Activated CD8-positive, alpha-beta T cell treated with anti-CD3 and anti-CD28 coated beads, Interleukin-2, amount 10 ng/mL, durations not matched to agents 7 days and 5 days (primary cell): Measurements from ENCODE around the gene LACTB. TPM values are rescaled to one million over a fixed set of nuclear protein-coding genes. Genes with fewer than 3 reads are reported as not detected.

ENCODE experiments used
- ATAC-seq: fragments of 150-1000 bp; cut with Tn5 transposase; one replicate; pipeline ENCODE4 v1.10.0; 2021; ENCODE audit warnings: moderate library complexity
- CTCF ChIA-PET: fragments of 350-600 bp; sonication (Branson Sonifier 250); formaldehyde crosslinking; loops from one replicate; lab custom pipeline; 2021; ENCODE audit warnings: antibody characterized with exemption; lab: Charles Lee
- POLR2A ChIA-PET: fragments of 350-600 bp; sonication (Branson Sonifier 250); formaldehyde crosslinking; loops from one replicate; lab custom pipeline; 2021; ENCODE audit warnings: antibody characterized with exemption; lab: Charles Lee
- DNase-seq: peaks from one replicate; pipeline ENCODE4 v3.0.0-alpha.2; 2020
- H3K27ac Mint-ChIP-seq: one replicate; pipeline ENCODE4 v1.8.0; 2021; ENCODE audit warnings: mild to moderate bottlenecking, mixed read lengths
- H3K27me3 Mint-ChIP-seq: one replicate; pipeline ENCODE4 v1.8.0; 2021; ENCODE audit warnings: low read depth, mixed read lengths
- H3K36me3 Mint-ChIP-seq: one replicate; pipeline ENCODE4 v1.8.0; 2021; ENCODE audit warnings: low read depth, mixed read lengths
- H3K4me1 Mint-ChIP-seq: one replicate; pipeline ENCODE4 v1.8.0; 2021; ENCODE audit warnings: low read depth, mixed read lengths
- H3K4me3 Mint-ChIP-seq: one replicate; pipeline ENCODE4 v1.8.0; 2021; ENCODE audit warnings: mild to moderate bottlenecking, mixed read lengths
- H3K9me3 Mint-ChIP-seq: one replicate; pipeline ENCODE4 v1.8.0; 2022; ENCODE audit warnings: mixed read lengths; ENCODE audit not compliant: insufficient read depth
- total RNA-seq, 2 experiments: library from RNA; stranded (reverse); gene quantifications; one replicate each; pipeline ENCODE4 v1.2.3, GENCODE V29; 2021

LACTB gene
- total RNA-seq, 2 experiments from 2014 or later, result 9.7 to 11.1 TPM

- H3K27ac Mint-ChIP-seq, result peak overlapping the region; percentile 91
- no peaks in the 10 kb centered on the region for H3K9me3 Mint-ChIP-seq
- DNase-seq (peak; percentile 55), ATAC-seq (peak; percentile 29)
- H3K36me3 Mint-ChIP-seq, result peaks cover 29% of the 10 kb centered on the region
- ChIA-PET POLR2A (interaction anchor here (0.6 to 2.7 kb wide), 22 partner anchors 8 to 936 kb away, joined by 3 to 45 read pairs (median 4); partner anchors contain the start of genes APH1B, CIAO2A and RAB8B), CTCF (interaction anchor here (1.0 to 2.7 kb wide), 2 partner anchors 8 to 33 kb away, joined by 4 to 11 read pairs; no protein-coding TSS in a partner anchor)
- peak overlapping the region; percentile 97 for H3K4me3 Mint-ChIP-seq
- no peaks in the 10 kb centered on the region for H3K27me3 Mint-ChIP-seq
- peaks cover 23% of the 10 kb centered on the region for H3K4me1 Mint-ChIP-seq
These were observed 36.3 kb downstream of the LACTB start for GRCh38 chr15:63157891-63158431.

- H3K9me3 Mint-ChIP-seq, result no peaks in the 10 kb centered on the region
- H3K4me1 Mint-ChIP-seq, result peaks cover 10% of the 10 kb centered on the region
- ATAC-seq, result no peak
- ChIA-PET CTCF (interaction anchor here (0.5 to 1.2 kb wide), 2 partner anchors 14 to 37 kb away, joined by 3 read pairs; no protein-coding TSS in a partner anchor), POLR2A (no interaction called here)
- no peak overlapping the region for H3K4me3 Mint-ChIP-seq
- peaks cover 14% of the 10 kb centered on the region for H3K36me3 Mint-ChIP-seq
- no peak overlapping the region for H3K27ac Mint-ChIP-seq
- H3K27me3 Mint-ChIP-seq, result no peaks in the 10 kb centered on the region
- DNase-seq, result no peak
These were observed 39.0 kb downstream of the LACTB start for GRCh38 chr15:63160638-63161037.

- DNase-seq, result no peak
- ATAC-seq, result no peak
- H3K4me3 Mint-ChIP-seq, result no peak overlapping the region
- H3K4me1 Mint-ChIP-seq, result peaks cover 6% of the 10 kb centered on the region
- H3K9me3 Mint-ChIP-seq, result no peaks in the 10 kb centered on the region
- POLR2A ChIA-PET, result no interaction called here
- H3K27ac Mint-ChIP-seq, result no peak overlapping the region
- peaks cover 2% of the 10 kb centered on the region for H3K36me3 Mint-ChIP-seq
- H3K27me3 Mint-ChIP-seq, result no peaks in the 10 kb centered on the region
- CTCF ChIA-PET, result no interaction called here
These were observed 41.6 kb downstream of the LACTB start for GRCh38 chr15:63163217-63163616.

DNA sequence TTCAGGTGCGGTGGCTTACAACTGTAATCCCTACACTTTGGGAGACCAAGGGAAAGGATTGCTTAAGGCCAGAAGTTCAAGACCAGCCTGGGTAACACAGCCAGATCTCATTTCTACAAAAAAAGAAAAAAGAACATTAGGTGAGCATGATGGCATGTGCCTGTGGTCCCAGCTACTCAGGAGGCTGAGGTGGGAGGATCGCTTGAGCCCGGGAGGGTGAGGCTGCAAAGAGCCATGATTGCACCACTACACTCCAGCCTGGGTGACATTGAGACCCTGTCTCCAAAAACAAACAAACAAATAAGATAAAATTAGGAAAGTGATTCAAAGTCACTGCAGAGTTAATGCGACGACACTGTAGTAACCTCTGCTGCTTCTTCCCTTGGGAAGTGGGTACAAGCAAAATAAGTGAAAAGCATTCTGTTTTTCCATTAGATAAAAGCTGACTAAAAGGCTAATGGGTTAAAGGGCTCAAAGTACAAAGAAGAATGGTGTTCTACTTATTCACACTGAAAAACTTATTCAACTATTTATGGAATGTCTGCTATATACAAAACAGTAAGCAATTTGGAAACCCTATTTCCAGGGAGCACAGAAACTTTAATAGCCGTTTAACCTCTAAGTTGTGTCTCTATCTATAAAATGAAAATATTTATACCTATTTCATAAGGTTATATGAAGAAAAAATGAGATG is 43.7 kb downstream of the LACTB start:
- H3K4me1 Mint-ChIP-seq, result peaks cover 6% of the 10 kb centered on the region
- no peak overlapping the region for H3K27ac Mint-ChIP-seq
- no peaks in the 10 kb centered on the region for H3K36me3 Mint-ChIP-seq
- H3K4me3 Mint-ChIP-seq, result no peak overlapping the region
- ChIA-PET POLR2A (interaction anchor here (2.2 kb wide), 1 partner anchor 8 kb away, joined by 9 read pairs; the partner anchor contains the start of gene RPS27L), CTCF (interaction anchor here (1.3 to 3.4 kb wide), 14 partner anchors 8 to 237 kb away, joined by 3 to 25 read pairs (median 7); partner anchors contain the start of gene RPS27L)
- ATAC-seq (no peak), DNase-seq (no peak)
- no peaks in the 10 kb centered on the region for H3K9me3 Mint-ChIP-seq
- no peaks in the 10 kb centered on the region for H3K27me3 Mint-ChIP-seq

- ChIA-PET POLR2A (interaction anchor here (2.2 kb wide), 1 partner anchor 9 kb away, joined by 9 read pairs; the partner anchor contains the start of gene RPS27L), CTCF (interaction anchor here (0.7 to 3.4 kb wide), 28 partner anchors 9 to 805 kb away, joined by 3 to 25 read pairs (median 4); partner anchors contain the start of genes APH1B and RPS27L)
- ATAC-seq, result no peak
- Mint-ChIP-seq H3K9me3 (no peaks in the 10 kb centered on the region), H3K4me1 (peaks cover 4% of the 10 kb centered on the region), H3K27ac (no peak overlapping the region), H3K4me3 (no peak overlapping the region), H3K27me3 (no peaks in the 10 kb centered on the region), H3K36me3 (no peaks in the 10 kb centered on the region)
- DNase-seq, result no peak
These were observed 44.6 kb downstream of the LACTB start for GRCh38 chr15:63166219-63166618.

- Mint-ChIP-seq H3K4me3 (no peak overlapping the region), H3K27ac (no peak overlapping the region), H3K4me1 (peaks cover 4% of the 10 kb centered on the region), H3K27me3 (no peaks in the 10 kb centered on the region), H3K9me3 (no peaks in the 10 kb centered on the region), H3K36me3 (no peaks in the 10 kb centered on the region)
- no peak for DNase-seq
- no peak for ATAC-seq
- ChIA-PET CTCF (no interaction called here), POLR2A (no interaction called here)
These were observed 48.1 kb downstream of the LACTB start for GRCh38 chr15:63169788-63170187.

DNA sequence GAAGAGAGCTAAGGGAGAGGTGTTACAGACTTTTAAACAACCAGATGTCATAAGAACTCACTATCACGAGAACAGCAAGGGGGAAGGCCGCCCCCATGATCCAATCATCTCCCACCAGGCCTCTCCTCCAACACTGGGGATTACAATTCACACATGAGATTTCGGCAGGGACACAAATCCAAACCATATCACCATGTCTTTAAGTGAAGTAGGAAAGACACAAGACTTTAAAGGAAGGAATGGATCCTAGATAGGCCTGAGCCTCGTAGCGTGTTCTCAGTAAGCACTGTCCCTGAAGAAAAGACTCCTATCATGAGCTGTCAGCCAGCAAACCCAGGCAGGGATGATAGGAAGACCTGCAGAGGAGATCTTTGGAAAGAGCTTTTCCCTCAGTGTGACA is 50.7 kb downstream of the LACTB start:
- H3K4me1 Mint-ChIP-seq, result no peaks in the 10 kb centered on the region
- ChIA-PET POLR2A (interaction anchor here (0.6 kb wide), 1 partner anchor 107 kb away, joined by 3 read pairs; no protein-coding TSS in a partner anchor), CTCF (interaction anchor here (1.0 to 1.1 kb wide), 3 partner anchors 9 to 13 kb away, joined by 3 to 4 read pairs (median 3); no protein-coding TSS in a partner anchor)
- H3K4me3 Mint-ChIP-seq, result no peak overlapping the region
- no peaks in the 10 kb centered on the region for H3K36me3 Mint-ChIP-seq
- no peaks in the 10 kb centered on the region for H3K27me3 Mint-ChIP-seq
- ATAC-seq (no peak), DNase-seq (no peak)
- no peak overlapping the region for H3K27ac Mint-ChIP-seq
- no peaks in the 10 kb centered on the region for H3K9me3 Mint-ChIP-seq

GRCh38 chr15:63172851-63173451 is 51.3 kb downstream of the LACTB start:
- POLR2A ChIA-PET, result interaction anchor here (0.6 kb wide), 1 partner anchor 107 kb away, joined by 3 read pairs; no protein-coding TSS in a partner anchor
- no peaks in the 10 kb centered on the region for H3K9me3 Mint-ChIP-seq
- H3K36me3 Mint-ChIP-seq, result no peaks in the 10 kb centered on the region
- no peak overlapping the region for H3K4me3 Mint-ChIP-seq
- CTCF ChIA-PET, result interaction anchor here (1.0 to 1.4 kb wide), 3 partner anchors 9 to 13 kb away, joined by 3 to 4 read pairs (median 3); no protein-coding TSS in a partner anchor
- no peaks in the 10 kb centered on the region for H3K27me3 Mint-ChIP-seq
- no peak for DNase-seq
- no peaks in the 10 kb centered on the region for H3K4me1 Mint-ChIP-seq
- no peak overlapping the region for H3K27ac Mint-ChIP-seq
- ATAC-seq, result no peak

DNA sequence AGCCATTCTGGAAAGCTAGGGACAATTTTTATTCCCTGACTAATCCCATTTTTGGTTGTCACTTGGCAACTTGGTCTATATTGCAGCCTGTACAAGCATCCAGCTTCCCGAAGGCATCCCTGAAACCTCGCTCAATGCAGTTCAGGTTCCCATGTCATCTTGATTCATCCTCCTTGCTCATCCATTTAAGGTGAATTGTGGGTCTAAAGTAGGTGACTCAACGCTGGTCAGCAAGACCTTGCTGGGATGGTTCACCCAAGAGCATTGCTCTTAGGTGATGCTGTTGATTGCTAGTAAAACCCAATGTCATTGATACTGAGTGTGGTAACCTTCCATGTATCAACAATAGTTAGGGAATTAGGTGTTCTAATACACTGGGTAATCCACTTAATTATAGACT is 54.6 kb downstream of the LACTB start:
- H3K9me3 Mint-ChIP-seq, result no peaks in the 10 kb centered on the region
- ChIA-PET POLR2A (no interaction called here), CTCF (interaction anchor here (5.7 kb wide), 1 partner anchor 10 kb away, joined by 25 read pairs; no protein-coding TSS in a partner anchor)
- H3K27ac Mint-ChIP-seq, result no peak overlapping the region
- ATAC-seq (no peak), DNase-seq (no peak)
- no peaks in the 10 kb centered on the region for H3K4me1 Mint-ChIP-seq
- no peaks in the 10 kb centered on the region for H3K27me3 Mint-ChIP-seq
- H3K36me3 Mint-ChIP-seq, result no peaks in the 10 kb centered on the region
- H3K4me3 Mint-ChIP-seq, result no peak overlapping the region

DNA sequence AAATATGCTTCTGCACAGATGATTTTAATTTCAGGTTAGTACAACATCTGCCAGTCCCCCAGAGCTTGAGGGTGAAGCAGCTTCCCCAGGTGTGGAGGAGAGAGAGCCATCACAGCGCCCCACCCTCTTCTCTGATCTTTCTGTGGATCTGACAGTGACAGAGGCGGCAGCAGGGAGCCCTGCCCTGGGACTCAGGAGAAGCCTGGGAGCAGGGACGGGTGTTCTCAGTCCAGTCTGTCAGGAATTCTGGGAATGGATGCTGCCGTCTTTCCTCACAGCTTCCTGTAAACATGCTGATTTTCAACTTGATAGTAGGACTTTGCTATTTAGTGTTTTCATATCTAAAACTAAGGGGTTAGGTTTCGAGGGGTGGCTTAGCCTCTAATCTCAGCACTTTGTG is 56.4 kb downstream of the LACTB start:
- ChIA-PET CTCF (interaction anchor here (5.7 kb wide), 1 partner anchor 12 kb away, joined by 25 read pairs; no protein-coding TSS in a partner anchor), POLR2A (no interaction called here)
- H3K4me1 Mint-ChIP-seq, result no peaks in the 10 kb centered on the region

GRCh38 chr15:63180746-63181145 is 59.1 kb downstream of the LACTB start:
- ATAC-seq (no peak), DNase-seq (no peak)
- Mint-ChIP-seq H3K27me3 (no peaks in the 10 kb centered on the region), H3K4me1 (no peaks in the 10 kb centered on the region), H3K27ac (no peak overlapping the region), H3K36me3 (no peaks in the 10 kb centered on the region), H3K4me3 (no peak overlapping the region), H3K9me3 (no peaks in the 10 kb centered on the region)
- ChIA-PET CTCF (interaction anchor here (0.7 to 1.2 kb wide), 2 partner anchors 9 to 14 kb away, joined by 3 to 5 read pairs; no protein-coding TSS in a partner anchor), POLR2A (no interaction called here)

More for the DNA sequence above, 56.4 kb downstream of the LACTB start:
- DNase-seq (no peak), ATAC-seq (no peak)
- H3K9me3 Mint-ChIP-seq, result no peaks in the 10 kb centered on the region
- no peak overlapping the region for H3K27ac Mint-ChIP-seq
- no peak overlapping the region for H3K4me3 Mint-ChIP-seq
- H3K36me3 Mint-ChIP-seq, result no peaks in the 10 kb centered on the region
- H3K27me3 Mint-ChIP-seq, result no peaks in the 10 kb centered on the region
